NCI-H2227 (cell line): ENCODE data around the gene MTOR.

Source experiments
- DNase-seq: peaks from one replicate; lab custom pipeline; 2025; ENCODE audit not compliant: unreplicated experiment; lab: John Stamatoyannopoulos, UW

MTOR gene

DNA sequence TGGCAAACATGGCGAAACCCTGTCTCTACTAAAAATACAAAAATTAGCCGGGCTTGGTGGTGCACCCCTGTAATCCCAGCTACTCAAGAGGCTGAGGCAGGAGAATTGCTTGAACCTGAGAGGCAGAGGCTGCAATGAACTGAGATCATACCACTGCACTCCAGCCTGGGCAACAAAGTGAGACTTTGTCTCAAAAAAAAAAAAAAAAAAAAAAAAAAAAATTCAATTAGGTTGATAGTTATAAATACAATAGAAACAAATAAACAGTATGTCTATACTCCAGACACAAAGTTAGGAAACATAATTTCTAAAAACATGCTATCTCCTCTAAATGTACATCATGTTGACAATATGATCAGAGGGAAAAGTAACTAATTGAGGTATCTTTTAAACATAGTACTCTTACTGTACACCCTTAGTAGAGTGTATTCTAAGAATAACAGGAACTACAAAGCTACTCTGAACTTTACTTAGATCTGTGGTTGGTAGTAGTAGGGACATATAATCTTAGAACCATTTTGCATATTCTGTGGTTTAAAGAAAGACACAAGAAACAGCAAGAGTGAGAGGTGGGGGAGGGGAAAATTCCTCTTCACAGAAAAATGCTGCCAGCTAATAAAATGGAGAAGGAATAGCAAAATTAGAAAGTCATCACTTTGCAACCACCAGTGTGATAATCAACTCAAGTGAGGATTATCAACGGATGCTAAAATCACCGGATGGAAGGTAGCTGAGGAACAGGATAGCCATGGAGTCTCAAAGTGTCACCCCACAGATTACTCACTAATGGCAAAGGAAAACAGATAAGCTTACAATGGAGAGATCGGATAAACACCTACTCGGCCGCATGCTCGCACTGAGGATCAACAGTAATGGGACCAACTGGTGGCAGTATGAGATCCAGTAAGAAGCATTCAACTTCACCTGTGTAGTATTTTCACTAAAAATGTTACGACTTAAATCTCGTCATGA lies 35.0 kb downstream of the MTOR start:
- DNase-seq: no peak

DNA sequence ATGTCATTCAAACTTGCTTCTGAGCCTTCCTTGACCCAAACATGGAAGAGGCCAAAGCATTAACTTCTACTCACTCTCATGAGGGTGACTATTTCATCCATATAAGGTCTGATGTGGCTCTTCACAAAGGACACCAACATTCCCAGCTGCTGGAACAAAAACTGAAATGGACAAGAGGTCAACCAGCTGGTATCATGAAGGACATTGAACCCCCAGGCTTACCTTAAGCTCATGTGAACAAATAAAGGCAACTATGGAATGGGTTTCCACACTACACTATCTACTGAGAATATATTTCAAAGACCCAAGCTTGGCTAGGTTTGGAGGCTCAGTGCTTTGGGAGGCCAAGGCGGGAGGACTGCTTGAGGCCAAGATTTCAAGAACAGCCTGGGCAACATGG lies 46.3 kb downstream of the MTOR start:
- DNase-seq: no peak

DNA sequence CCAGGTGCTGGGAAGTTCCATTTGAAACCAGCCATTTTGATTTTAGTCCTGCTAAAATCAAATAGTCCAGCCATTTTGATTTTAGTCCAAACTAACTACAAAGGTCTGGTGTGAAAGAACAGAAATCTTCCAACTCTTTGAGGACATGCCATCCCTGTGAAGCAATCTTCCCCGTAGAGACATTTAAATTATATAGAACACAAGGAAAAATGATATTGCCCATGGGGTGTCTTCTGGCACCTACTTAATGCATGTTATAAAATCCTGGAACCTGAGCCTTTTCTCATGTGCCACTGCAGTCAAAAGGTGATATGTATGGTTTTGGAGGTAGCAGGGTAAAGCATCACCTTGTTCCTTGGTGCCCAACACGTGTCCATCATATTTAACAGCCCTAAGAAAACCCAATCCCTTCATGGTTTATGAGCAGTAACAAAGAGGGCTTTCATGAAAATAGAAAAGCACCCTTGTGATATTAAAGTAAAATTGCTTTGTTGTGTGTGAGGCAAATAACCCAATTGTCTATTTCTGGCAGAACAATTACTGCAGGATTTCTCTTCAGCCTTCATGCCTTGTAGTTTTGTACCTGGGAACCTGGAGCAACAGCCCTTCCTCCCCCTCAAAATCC lies 46.9 kb downstream of the MTOR start:
- no peak for DNase-seq

DNA sequence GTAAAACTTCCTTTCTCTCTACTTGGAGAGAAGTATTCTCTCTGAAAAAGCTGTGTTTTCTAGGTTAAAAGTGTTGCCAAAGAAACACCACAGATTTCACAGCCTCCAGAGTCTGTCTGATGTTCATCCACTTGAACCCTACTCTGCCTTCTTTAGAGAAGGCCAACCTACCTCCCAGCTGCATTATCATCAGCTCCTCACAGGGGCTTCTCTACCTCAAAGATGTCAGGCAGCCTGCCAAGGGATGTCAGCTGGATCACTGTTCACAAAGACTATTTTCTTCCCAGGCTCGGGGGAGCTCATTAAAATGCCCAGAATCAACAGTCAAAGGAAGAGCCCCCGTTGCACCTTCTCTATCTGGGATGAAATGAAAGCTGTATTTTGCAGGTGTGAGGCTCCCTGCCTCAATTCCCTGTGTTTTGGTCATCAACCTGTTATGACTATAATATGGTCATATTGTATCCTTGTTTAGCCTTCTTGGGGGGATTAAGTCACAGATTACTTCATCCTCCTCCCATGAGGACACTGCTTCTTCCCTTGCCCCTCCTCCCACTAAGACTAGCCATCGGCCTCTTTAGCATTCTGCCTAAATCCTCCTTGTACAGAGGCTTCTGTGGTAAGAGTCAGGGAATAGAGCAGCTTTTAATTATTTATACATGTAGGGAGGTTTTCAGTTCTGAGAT lies 47.5 kb downstream of the MTOR start:
- DNase-seq: peak; percentile 70

DNA sequence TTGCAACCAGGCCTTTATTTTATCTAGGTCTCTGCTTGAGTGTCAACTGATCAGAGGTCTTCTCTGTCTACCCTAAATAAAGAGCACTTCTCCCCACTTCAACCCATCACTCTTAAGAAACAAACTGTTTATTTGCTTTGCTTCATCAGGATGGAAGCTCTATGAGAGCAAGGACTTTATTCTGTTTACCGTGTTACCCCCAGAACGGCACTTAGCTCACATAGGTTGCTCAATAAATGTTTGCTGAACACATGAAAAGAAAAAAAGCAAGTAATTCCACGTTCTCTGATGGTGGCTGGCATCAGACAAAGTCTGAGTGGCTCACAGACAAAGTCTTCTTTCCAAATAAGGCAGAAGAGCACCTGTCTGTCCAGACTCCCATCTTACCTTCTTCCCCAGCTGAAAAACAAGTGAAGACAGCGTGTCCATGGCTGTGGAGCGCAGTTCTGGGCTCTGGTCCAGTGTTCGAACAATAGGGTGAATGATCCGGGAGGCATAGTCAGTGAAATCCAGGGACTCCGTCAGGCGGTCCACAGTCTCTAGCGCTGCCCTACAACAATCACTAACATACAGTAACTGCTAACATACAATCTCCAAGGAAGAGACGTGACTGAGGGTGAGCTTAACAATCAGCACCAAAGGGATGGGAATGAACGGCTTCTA lies 50.3 kb downstream of the MTOR start:
- DNase-seq: no peak

DNA sequence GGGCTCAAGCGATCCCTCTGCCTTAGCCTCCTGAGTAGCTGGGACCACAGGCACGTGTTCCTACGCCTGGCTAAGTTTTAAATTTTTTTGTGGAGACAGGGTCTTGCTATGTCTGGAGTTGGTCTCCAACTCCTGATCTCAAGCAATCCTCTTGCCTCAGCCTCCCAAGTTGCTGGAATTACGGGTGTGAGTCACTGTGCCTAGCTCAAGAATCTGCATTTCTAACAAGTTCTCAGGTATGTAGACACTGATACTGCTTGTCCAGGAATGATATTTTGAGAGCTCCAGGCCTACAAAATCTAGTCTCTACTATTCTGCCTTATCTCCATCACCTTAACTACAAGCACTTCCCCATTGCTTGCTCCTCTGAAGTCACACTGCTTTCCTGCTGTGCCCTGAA lies 50.9 kb downstream of the MTOR start:
- DNase-seq: no peak

DNA sequence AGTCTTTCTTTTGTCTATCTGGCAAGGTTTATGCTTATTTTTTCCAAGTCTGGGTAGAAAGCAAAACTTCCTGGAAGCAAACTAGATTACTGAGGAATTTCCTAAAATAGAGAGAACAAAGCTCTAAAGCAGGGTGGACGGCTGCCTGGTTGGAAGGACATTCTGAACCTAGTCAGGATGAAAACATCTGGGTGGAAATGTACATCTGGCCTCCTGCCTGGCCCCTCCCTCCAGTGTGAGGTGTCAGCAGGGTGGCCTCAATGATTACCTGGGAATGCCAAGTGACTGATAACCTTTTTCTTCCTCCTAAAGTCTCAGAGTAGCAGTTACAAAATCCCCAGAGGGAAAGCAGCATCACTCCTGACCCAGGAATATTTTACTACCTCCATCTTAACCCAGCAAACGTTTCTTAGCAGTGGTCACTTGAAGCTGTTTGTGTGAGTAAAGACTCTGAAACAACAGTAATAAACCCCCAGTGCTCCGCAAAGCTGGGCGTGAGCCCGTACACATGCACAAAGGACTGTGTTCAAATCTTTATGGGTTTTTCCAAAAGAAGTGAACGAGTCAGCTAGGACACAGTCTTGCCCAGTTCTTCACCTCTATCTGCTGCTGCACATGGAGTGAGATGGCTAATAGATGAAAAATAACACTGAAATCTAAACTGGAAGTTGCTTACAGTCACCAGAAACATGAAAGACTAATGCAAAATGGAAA lies 54.3 kb downstream of the MTOR start:
- no peak for DNase-seq

DNA sequence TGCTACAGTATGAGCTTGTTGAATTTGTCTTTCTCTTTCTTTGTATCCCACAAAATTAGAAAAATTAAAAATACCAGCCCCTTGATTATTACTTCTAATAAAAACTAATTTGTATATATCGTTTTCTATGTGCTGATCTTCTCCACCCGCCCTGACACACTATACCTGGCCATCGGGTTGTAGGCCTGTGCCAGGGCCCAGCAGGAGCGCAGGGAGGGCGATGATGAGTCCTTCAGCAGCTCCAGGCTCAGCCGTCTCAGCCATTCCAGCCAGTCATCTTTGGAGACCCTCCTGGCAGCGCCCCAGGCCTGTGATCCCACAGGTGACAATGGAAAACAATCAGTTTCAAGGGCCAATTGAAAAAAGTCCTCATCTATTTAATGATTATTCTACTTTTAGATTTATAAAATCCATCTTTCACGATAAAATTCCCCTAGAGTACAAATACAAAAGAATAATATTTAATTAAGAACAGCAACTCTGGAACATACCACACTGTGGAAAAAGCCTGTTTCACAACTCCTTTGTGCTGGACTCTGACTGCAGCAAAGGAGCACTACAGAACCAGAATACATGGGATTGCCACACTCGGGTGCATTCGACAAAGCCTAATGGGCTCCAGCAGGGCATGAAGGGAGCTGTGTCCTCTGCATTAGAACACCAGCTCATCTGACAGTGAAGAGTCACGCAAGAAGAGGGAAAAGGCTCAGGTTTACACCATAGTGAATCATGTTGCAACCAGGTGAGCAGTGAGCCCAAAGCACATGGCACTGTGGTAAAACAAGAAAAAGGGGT lies 57.8 kb downstream of the MTOR start:
- DNase-seq: no peak

DNA sequence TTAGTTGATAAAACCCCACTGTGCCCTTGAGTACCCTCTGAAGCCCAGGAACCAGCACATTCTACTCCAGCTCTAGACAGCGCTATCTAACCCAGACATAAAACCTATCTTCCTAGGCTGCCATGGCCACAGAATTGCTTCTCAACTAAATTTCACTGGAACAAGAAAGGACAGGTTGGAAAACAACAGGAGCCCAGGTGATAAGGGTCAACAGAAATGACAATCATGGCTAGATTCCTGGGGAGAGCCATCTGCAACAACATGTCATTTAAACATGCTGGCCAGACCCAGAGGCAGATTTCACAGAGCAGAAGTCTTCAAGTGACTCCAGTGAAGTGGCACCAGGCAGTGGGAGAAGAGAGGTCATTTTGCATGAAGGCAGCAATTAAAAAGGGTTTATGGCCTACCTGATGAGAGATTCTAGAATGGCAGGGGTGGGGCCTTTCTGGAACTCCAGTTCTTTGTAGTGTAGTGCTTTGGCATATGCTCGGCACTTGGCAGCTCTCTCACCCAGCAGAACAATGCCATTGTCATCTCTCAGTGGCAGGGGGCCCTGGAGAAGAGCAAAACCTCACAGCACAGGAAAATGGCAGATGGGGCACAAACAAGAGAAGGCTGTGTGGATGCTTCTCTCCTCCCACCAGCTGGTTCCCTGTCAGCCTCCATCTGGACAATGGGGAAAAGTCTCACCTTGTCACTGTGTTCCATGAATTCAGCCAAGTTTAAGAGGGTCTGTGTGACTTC lies 63.3 kb downstream of the MTOR start:
- DNase-seq: peak; percentile 88

DNA sequence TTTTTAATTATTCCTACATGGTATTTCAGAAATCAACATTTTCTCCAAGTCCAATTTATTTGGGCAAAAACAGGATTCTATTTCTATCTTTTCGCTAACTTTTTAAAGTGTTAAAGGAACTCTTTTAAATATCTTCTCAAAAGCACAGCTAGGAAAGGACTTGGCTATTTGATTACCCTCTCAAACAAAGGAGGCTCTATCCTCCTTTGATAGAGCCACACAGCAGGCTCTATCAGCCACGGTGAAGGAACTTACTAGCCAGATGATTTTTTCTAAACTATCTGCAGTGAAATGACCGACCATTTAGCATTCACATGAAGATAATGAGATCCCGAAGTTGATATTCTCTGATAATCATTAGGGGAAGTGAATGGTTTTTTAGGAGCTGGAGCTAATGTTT lies 64.1 kb downstream of the MTOR start:
- DNase-seq: no peak

DNA sequence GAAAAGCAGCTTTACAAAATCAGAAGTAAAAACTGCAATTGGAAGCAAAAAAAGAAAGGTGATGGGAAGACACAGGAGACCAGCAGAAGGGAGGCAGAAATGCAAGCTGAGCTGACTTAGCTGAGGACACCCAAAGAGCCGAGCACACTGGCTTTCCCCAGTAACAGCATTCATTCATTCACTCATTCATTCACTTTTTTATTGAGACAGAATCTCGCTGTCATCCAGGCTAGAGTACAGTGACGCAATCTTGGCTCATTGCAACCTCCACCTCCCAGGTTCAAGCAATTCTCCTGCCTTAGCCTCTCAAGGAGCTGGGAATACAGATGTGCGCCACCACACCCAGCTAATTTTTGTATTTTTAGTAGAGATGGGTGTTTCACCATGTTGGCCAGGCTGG lies 65.0 kb downstream of the MTOR start:
- no peak for DNase-seq

DNA sequence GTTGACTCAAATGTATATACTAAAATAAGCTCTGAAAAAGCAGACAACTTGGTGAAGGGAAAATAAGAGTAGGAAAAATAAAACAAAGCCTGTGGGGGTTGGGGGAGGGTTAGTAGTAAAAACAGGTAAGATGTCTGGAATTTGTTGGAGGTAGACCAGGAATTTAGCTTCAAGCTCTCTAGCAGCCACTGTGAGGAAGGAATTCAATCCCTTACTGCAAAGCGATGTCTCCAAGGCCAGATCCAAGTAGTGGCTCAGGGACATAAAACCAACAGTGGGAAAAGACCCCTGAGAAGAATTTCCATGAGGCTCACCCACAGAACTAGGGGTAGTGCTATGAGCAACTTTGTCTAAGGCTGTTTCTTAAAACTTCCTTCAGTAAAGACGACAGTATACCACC lies 65.4 kb downstream of the MTOR start:
- DNase-seq: no peak

DNA sequence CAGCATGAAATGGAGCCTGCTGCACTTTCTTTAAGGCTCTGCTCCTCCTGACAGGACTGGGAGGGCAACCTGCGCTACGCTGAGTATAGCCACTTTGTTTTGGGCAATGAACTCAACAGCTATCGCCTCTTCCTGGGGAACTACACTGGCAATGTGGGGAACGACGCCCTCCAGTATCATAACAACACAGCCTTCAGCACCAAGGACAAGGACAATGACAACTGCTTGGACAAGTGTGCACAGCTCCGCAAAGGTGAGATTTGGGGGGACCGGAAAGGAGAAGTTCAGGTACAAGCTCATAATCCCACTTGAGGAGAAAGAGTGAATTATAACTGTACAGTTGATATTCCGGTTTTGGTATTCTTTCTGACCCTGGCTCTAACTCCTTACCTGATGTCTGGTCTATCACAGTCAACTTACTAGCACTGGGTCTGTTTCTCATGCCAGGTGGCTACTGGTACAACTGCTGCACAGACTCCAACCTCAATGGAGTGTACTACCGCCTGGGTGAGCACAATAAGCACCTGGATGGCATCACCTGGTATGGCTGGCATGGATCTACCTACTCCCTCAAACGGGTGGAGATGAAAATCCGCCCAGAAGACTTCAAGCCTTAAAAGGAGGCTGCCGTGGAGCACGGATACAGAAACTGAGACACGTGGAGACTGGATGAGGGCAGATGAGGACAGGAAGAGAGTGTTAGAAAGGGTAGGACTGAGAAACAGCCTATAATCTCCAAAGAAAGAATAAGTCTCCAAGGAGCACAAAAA lies 67.8 kb downstream of the MTOR start:
- no peak for DNase-seq

DNA sequence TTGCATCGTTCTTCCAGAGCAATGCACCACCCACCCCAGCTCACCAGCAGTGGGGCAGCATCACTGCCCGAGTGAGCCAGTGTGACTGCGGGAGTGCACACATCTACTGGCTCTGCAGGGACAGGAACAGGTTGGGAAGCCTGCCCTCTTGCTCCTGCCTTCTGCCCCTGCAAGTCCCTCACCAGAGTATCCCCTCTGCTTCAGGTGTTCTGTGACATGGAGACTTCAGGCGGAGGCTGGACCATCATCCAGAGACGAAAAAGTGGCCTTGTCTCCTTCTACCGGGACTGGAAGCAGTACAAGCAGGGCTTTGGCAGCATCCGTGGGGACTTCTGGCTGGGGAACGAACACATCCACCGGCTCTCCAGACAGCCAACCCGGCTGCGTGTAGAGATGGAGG lies 69.0 kb downstream of the MTOR start:
- DNase-seq: no peak

DNA sequence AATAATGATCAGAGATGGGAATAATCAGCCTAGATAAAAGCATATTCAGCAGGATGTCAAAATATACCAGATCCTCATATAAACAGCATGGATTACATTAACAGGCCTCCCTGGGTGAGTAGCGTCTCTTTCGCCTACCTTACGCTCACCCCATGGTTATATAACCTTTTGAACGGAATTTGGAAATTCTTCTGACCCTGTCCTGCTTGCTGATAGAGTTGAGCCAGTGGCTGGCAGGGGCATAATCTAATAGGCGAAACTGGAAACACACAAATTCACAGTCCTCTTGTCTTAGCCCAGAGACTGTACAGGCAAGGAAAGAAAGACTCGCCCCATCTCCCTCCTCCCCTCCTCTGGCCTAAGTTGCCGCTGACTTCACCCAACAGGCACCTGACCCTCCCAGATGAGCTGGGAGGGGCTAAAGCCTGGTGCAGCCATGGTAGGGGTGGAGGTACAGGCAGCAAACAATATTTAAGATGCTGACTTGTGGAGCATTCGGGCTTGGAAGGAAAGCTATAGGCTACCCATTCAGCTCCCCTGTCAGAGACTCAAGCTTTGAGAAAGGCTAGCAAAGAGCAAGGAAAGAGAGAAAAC lies 73.4 kb downstream of the MTOR start, which contains the start of gene ANGPTL7:
Gene ANGPTL7 (plus strand): TSS at position 498 of the 594 bp plus-strand sequence. CDS start 225 bp downstream, outside the sequence.
- DNase-seq: peak; percentile 20

DNA sequence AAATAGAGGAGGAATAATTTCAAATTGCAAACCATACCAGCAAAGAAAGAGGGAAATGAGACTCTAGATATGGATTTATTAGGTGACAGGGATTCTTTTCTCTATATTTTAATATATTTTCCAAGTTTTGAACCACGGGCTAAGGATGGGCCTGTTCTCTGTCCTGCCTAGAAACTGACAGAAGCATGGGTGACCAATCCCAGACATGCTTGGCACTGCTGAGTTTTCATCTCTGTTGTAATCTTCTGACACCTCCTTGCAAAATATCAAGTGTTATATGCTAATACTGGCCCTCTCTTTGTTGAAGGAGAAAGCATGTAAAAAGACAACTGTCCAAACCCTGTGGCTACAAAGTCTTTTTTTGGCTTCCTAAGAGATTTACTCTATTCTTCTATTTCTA lies 74.0 kb downstream of the MTOR start:
- no peak for DNase-seq

DNA sequence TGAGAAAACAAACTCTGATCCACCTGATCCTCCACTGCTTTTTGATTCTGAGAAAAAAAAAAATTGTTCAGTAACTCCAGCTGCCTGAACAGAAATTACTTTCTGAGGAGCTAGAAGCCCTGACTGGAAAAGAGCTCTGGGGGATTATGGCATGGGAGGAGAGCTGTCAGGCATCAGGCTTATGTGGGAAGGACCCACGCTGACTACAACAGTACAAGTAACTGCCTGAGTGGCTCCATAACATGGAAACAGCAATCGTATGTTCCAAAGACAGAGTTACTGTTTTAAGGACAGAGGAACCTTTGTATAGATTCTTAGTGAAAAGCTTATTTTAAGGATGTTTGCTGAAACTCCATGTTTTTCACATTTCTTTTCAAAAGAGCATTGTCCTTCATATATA lies 74.4 kb downstream of the MTOR start:
- DNase-seq: no peak

DNA sequence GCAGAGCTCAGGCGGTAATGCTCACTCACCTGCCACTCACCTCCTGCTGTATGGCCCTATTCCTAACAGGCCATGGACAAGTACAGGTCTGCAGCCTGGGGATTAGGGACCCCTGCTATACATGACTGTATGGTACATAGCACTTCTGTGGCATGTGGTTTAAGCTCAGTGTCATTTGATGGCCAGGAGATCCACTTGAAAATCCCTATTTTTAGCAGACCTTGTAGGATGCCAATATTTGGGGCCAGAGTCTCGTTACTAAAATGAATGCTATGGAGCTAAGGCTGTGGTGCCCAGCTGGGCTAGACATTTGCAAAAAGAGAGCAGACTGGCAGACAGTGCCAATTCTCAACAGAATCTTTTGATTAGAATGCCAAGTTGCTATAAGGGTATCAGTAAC lies 74.9 kb downstream of the MTOR start:
- no peak for DNase-seq
